ENCODE results near the gene CFAP61.

GRCh38 chr20:20201639-20202038 is 149.3 kb downstream of the CFAP61 start:
- TF ChIP-seq CTCF (IDR thresholded peaks at IDR 0.05) (no peak), POLR2A (IDR thresholded peaks at IDR 0.05) (no peak)

Measured in suprapubic skin (tissue), 3 donors.